Measurements from ENCODE around the gene ZNF611. TPM values are rescaled to one million over a fixed set of nuclear protein-coding genes. Genes with fewer than 3 reads are reported as not detected.
"Not testable (repeated sequence)": the region's sequence is repeated elsewhere in the genome, so short reads cannot be mapped to it uniquely, and the experiment has no call there.

Gene ZNF611
- total RNA-seq, 4 donors from 2014 or later: 4.9 to 8.7 (median 7.9) TPM

DNA sequence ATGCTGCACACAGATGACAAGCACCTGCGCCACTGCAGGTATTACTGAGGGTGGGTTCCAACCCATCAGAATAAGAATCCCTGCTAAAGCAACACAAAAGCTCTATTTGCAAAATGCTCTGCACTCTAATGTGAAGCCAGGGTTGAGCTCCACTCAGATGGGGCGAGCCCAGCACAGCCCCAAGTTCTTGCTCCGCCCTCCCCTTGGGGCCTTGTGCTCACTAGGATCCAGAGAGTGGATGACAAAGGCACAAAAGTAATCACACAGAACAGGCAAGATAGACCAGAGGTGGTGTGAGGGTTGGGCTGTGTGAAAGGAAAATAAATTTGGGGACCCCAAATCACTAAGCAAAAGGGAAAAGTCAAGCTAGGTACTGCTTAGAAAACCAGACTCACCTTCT lies 8.2 kb upstream of the ZNF611 start:
- intact Hi-C loops (cut with DNase I): no loop called here
- DNase-seq: no peak
- WGBS, 2 donors: 81 to 100% methylated on average over 1 to 2 of the region's 3 CpGs

DNA sequence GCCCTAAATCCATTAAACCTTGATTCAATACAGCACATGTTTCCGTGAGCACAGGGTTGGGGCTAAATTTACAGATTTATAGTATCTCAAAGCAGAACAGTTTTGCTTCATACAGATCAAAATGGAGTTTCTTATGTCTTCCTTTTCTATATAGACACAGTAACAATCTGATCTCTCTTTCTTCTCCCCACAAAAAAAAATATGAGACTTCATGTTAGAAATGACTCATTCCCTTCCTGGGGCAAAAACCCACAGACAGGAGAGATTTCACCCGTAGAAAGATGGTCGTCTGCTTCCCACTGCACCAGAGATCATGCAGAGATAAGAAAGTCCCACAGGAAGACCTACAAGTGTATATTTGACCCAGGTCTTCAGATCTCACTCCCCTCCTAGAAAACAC lies 7.7 kb upstream of the ZNF611 start:
- no peaks in the 10 kb centered on the region for H3K27me3 ChIP-seq
- H3K27ac ChIP-seq: no peak overlapping the region
- TF ChIP-seq POLR2A (IDR thresholded peaks at IDR 0.05): no peak
- TF ChIP-seq CTCF (IDR thresholded peaks at IDR 0.05): no peak
- 34 to 39% methylated on average over 3 of the region's 3 CpGs for WGBS, 2 donors
- H3K4me1 ChIP-seq: no peaks in the 10 kb centered on the region
- no peak for DNase-seq
- no peak overlapping the region for H3K4me3 ChIP-seq
- H3K9me3 ChIP-seq: no peaks in the 10 kb centered on the region
- no peaks in the 10 kb centered on the region for H3K36me3 ChIP-seq
- intact Hi-C loops (cut with DNase I): no loop called here

More for the DNA sequence above, 8.2 kb upstream of the ZNF611 start:
- H3K36me3 ChIP-seq: no peaks in the 10 kb centered on the region
- no peak overlapping the region for H3K4me3 ChIP-seq
- no peaks in the 10 kb centered on the region for H3K4me1 ChIP-seq
- no peaks in the 10 kb centered on the region for H3K9me3 ChIP-seq
- TF ChIP-seq POLR2A (IDR thresholded peaks at IDR 0.05): no peak
- no peak for TF ChIP-seq CTCF (IDR thresholded peaks at IDR 0.05)
- H3K27me3 ChIP-seq: no peaks in the 10 kb centered on the region
- no peak overlapping the region for H3K27ac ChIP-seq

DNA sequence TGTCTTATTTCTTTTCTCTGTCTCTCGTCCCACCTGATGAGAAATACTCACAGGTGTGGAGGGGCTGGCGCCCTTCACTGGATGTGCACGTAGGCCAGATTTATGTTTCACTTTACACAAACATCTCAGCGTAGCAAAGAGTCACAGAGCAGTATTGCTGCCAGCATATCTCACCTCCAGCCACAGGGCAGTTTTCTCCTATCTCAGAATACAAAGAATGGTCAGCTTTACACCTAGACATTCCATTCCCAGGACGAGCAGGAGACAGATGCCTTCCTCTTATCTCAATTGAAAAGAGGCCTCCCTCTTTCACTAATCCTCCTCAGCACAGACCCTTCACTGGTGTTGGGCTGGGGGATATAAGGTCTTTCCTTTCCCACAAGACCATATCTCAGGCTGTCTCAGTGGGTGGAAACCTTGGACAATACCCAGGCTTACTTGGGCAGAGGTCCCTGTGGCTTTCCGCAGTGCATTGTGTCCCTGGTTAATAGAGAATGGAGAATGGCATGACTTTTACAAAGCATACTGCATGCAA lies 7.2 kb upstream of the ZNF611 start:
- Histone ChIP-seq H3K4me3 (no peak overlapping the region), H3K9me3 (no peaks in the 10 kb centered on the region), H3K4me1 (no peaks in the 10 kb centered on the region), H3K36me3 (no peaks in the 10 kb centered on the region), H3K27me3 (no peaks in the 10 kb centered on the region), H3K27ac (no peak overlapping the region)
- TF ChIP-seq POLR2A (IDR thresholded peaks at IDR 0.05) (no peak), CTCF (IDR thresholded peaks at IDR 0.05) (no peak)
- 64 to 68% methylated on average over 5 to 6 of the region's 6 CpGs for WGBS, 2 donors
- intact Hi-C loops (cut with DNase I): no loop called here
- no peak for DNase-seq

- H3K9me3 ChIP-seq; H3K27ac ChIP-seq; H3K4me3 ChIP-seq; H3K4me1 ChIP-seq; DNase-seq; H3K27me3 ChIP-seq; H3K36me3 ChIP-seq; intact Hi-C loops (cut with DNase I): not testable (repeated sequence)
- 72 to 82% methylated on average over 7 of the region's 7 CpGs for WGBS, 2 donors
These were observed 6.5 kb upstream of the ZNF611 start for GRCh38 chr19:52741371-52741770.

DNA sequence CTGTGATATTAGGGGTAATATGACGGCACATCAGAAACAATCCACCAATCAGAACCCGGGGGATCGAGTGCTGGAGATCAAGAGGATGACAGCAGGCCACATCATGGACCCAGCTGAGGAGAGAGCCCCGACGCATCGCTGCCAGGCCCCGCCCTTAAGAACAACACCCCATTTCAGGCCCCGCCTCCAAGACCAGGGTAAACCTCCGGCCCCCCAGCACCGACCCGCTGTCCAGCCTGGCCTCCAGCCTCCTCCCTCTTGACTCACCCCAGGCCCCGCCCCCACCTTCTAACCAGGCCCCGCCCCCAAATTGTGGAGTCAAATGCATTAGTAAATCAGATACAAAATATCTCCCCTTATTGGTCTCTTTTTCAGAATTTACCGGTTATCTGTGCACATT lies 4.7 kb upstream of the ZNF611 start:
- Histone ChIP-seq H3K27me3 (no peaks in the 10 kb centered on the region), H3K4me1 (peaks cover 0 to 9% (median 0%) of the 10 kb centered on the region in 3 donors), H3K27ac (no peak overlapping the region), H3K9me3 (no peaks in the 10 kb centered on the region), H3K36me3 (no peaks in the 10 kb centered on the region), H3K4me3 (no peak overlapping the region)
- intact Hi-C loops (cut with DNase I): no loop called here
- TF ChIP-seq POLR2A (IDR thresholded peaks at IDR 0.05) (no peak), CTCF (IDR thresholded peaks at IDR 0.05) (no peak)
- DNase-seq: no peak
- 85 to 89% methylated on average over 14 of the region's 14 CpGs for WGBS, 2 donors

DNA sequence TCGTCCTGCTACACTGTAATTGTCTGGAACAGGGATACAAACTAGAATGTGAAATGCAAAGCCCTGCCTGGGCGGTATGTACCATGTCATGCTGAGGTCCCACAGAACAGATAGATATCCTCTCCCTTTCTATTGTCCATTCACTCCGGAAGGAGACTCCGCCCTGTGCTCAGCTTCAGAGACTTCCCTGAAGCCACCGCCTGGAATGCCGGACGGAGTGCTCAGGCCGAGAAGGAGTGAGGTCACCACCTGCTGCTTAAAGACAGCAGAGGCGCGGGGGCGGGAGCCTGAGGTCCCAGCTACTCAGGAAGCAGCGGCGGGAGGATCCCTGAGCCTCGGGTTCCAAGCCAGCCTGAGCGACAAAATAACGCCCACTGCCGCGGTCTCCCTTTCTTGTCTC lies 890 bp upstream of the ZNF611 start:
- H3K27me3 ChIP-seq: no peaks in the 10 kb centered on the region
- H3K36me3 ChIP-seq: peaks cover 0 to 3% (median 0%) of the 10 kb centered on the region in 3 donors
- WGBS, 2 donors: 70 to 82% methylated on average over 12 to 13 of the region's 18 CpGs
- H3K9me3 ChIP-seq: no peaks in the 10 kb centered on the region
- H3K4me3 ChIP-seq: peak overlapping the region in 1 of 4 donors; percentile 22
- H3K4me1 ChIP-seq: peaks cover 0 to 24% (median 0%) of the 10 kb centered on the region in 3 donors
- no peak for DNase-seq
- peak overlapping the region; percentile 86 to 94 (median 90) for H3K27ac ChIP-seq
- TF ChIP-seq POLR2A (IDR thresholded peaks at IDR 0.05) (no peak), CTCF (IDR thresholded peaks at IDR 0.05) (no peak)
- intact Hi-C loops (cut with DNase I): no loop called here
